GM21390 (cell line): Measurements from ENCODE around the gene AK1.

Experiments
- ATAC-seq: cut with Tn5 transposase; IDR thresholded peaks from one replicate; pipeline ENCODE4 v1.9.1; 2021; ENCODE audit not compliant: unreplicated experiment

The AK1 gene

GRCh38 chr9:127909839-127910273, 32.4 kb upstream of the AK1 start:
- no peak for ATAC-seq

GRCh38 chr9:127908660-127908926, 31.1 kb upstream of the AK1 start:
- ATAC-seq: no peak

DNA sequence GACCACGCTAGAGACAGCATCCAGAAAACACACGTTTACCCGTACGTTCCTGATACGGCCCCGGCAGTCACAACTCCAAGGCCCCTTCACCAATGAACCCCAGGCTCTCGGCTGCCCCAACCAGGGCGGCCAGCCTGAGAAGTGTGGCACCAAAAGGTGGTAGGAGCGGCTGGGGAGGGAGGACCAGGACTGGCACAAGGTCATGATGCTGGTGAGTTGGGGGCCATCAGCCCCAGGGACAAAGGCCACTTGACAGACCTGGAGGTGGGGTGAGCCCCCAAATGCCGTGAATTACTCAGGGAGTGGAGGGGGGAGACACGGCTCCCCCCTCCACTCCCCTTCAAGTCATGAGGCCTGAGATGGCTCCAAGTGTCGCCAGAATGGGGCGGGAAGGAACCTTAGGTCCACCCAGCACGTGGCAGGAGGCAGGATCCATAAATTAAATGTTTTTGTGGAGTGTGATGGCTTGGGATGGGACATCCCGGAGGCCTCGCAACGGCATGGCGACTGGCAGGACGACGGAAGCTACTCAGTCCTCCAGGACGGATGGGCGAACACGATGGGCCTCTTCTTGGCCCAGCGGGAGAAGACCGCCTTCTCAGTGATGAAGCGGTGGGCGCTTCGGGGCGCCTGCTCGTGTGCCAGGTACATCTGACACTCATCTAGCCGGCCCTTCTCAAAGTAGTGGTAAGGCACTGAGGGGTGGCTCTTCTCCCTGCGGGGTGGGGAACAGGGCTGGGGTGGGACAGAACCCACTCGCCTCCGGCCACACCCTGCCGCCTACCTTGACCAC, 30.6 kb upstream of the AK1 start:
- ATAC-seq: no peak

- ATAC-seq: no peak
Observed at GRCh38 chr9:127905788-127906191, 28.3 kb upstream of the AK1 start.

DNA sequence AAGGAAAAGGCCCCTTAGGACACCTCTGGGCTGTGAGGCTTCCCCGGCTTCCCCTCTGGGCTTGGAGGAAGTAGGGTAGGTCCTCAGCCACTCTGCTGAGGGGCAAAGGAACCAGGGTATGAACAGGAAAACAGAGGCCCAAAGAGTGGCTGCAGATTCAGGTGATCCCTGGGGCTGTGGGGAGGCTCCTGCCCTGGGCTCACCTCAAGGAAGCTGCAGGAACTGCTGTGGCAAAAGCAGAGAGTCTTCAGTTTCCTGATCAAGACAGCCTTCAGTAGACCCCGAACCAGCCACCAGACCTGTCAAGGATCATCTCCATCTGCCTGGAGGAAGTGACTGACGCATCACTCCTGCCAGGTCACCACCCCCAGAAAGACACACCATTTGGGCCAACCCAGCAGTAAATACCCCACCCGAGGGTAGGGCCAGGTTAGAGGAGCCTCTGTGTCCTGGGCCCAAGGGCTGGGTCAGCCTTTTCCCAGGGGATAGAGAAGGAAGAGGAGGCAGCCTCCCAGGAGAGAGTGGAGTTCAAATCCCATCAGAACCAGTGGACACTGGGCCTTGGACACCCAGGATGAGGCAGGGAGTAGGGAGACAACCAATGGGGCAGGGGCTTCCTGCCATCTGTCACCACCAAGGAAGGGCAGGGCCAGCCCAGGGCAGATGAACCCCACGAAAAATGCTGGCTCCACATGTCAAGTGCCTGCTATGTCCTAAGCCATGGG, 27.7 kb upstream of the AK1 start:
- ATAC-seq: no peak

- no peak for ATAC-seq
Observed at GRCh38 chr9:127904561-127905003, 27.1 kb upstream of the AK1 start.

- ATAC-seq: peak; percentile 29
Observed at GRCh38 chr9:127903557-127904475, 26.3 kb upstream of the AK1 start.

DNA sequence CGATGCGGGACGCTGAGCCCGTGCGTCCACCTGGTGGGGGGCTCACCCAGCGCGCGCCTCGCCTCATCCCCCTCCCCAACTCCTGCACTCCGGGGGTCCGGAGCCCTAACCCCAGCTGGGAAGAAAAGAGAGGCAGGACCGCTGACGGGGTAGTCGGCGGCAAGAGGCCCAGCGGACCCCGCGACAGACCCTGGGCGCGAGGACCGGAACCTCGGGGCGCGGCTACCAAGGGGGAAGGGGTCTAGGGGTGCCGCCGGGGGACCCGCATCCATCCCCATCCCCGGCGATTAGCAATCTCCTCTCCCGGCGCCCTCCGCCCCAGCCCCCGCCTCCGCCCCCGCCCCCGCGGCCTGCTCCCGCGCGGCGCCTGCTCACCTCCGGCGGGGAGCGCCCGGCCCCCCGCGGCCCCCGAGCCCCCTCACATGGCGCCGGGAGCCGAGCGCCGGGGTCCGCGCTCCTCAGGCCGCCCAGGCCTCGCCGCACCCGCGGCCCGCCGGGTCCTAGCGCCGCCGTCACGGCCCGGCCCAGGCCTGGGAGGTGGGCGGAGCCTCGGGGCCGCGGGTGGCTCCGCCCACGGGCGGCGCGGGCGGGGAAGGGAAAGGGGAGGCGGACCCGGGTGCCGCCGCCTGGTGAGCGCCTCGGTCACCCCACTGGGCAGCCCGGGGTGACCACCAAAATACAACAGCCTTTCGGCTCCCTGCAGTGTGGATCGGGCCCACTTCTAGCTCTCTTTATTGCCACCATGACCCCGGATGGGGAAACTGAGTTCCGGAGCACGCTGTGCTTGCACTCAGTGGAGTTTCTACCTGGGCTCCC, 21.9 kb upstream of the AK1 start, which contains the start of gene ST6GALNAC6:
TSS of gene ST6GALNAC6 (minus strand) at position 476 of the 816 bp plus-strand sequence. CDS start 1,622 bp downstream, outside the sequence.
- peak; percentile 63 for ATAC-seq

DNA sequence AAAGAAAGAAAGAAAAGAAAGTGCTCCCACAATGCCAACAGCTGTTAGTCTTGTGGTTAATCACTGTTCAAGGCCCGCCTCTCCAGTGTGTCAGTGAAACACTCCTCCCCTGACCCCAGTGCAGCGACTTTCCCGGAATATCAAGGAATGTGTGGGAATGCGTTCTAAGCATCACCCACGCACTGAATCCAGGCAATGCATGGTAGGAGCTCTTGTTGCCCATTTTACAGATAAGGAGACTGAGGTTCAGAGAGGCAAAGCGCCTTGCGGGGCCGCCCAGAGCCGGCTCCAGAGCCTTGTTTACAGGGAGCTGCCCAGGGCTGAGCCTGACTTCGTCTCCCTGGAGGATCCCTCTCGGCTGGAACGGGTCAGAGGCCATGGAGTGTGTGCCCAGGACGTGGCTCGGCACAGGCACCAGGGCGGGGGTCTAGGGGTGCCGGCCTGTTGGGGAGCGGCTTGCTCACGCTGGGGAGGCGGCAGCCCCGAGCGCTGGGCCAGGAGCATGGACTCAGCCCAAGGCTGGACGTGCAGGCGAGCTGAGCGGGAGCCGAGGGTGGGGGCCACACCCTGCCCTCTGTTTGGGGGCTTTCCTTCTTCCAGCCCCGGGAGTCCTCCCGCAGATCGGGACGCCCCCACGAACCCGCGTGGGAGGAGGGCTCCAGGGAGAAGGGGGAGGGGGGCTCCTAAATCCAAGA, 21.1 kb upstream of the AK1 start:
- ATAC-seq: no peak

DNA sequence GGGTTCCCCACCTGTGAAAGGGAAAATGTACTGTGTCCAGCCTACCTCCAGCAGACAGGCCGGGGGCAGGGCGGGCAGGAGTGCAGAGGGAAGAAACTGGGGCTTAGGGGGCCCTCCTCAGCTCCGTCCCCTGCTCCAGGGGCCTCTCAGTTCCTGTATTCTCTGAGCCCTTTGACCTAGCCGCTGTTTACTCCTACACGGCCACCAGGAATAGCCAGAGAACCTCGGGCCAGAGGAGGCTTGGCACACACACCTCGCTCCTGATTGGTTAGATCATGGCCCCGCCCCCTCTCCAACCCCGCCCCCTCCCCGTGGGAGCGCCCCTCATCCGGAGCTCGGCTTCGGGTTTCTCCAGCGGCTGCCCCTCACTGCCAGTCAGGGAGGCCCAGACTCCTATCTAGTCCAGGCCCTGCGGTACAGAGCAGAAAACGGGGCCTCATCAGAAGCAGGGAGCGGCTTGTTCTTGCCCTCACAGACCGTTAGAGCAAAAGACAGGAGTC, 19.8 kb upstream of the AK1 start:
- no peak for ATAC-seq

DNA sequence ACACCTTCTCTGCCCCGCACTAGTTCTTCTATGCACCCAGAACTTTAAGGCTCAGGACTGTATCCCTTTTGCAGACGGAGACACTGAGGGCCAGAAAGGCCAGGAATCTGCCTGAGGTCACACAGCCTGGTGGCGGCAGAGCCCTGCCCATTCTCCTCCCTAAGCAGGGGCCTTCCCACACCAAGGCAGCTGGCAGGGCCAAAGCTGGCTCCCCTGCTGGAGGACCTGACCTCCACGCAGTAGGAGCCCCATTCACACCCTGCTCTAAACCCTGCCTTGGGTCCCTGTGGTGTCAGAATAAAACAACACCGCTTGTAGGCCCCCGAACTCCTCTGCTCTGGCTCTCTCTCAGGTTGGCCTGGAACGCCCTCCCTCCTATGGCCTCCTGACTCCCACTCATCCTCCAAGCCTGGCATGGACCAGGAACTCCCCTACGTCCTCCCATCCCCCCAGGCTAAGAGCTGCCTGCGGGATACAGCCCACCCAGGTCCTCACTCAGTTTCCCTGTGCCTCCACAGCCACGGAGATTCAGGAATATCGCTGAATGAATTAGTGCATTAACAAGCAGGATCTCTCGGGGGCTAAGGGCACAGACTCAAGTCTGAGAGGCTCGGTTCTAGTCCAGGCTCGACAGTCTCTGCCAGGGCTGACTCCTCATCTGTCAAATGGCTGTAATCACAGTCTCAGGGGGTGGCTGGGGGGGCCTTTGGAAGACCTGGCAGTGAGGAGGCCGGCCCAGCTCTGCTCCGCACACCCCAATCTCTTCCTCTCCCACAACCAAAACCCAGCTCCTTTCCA, 19.1 kb upstream of the AK1 start:
- ATAC-seq: no peak

DNA sequence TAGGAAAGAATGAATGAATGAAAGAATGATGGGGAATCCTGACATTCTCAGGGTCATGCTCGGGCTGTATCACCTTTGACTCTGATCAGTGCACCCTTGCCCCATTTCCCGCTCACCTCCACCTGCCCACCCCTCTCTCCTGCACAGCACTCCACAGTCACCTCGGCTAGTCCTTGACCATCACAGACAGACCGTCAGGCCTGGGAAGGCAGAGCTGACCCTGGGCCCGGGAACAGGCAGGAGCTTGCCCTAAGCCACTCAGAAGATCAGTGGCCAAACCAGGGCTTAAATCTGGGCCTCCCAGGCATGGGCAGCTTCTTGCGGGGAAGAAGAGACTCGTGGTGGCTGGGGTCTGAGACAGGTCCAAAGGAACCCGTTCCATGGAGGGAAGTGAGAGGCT, 18.3 kb upstream of the AK1 start:
- no peak for ATAC-seq

GRCh38 chr9:127893392-127893791, 15.9 kb upstream of the AK1 start:
- ATAC-seq: no peak

GRCh38 chr9:127892831-127893230, 15.4 kb upstream of the AK1 start:
- ATAC-seq: no peak

DNA sequence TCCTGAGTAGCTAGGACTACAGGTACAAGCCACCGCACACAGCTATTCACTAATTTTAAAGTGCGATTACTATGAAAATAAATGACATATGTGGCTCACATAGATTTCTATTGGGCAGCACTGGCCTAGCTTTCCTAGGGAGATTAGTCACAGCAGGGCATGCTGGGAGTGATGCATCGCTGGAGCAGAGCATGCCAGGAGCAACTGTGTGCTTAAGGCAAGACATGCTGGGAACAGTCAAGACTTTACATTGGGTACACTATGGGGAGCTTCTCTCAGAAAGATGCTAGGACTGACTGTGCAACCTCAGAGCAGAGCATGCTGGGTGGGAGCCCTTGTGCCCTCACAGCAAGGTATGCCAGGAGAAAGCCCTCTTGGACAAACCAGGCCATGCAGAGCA, 12.6 kb upstream of the AK1 start:
- ATAC-seq: no peak

DNA sequence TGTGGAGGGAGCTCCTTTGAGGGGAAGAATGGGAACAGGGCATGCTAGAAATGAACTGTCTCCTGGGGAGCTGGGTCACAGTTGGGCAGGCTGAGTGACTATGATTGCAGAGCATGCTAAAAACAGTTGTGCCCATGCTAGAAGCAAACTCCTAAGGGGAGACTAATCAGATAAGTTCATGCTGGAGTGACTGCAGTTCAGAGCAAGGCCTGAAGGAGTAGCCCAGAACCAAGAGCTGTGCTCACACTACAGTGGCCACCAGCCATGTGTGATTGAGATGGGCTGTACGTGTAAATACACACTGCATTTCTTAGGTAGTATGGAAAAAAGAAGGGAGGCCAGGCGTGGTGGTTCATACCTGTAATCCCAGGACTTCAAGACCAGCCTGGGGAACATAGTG, 10.3 kb upstream of the AK1 start:
- no peak for ATAC-seq

- ATAC-seq: no peak
Observed at GRCh38 chr9:127886401-127886972, 9.0 kb upstream of the AK1 start.

GRCh38 chr9:127885508-127886281, 8.2 kb upstream of the AK1 start:
- no peak for ATAC-seq
